OCI-LY7 (cell line): Measurements from ENCODE around the gene RGPD3.

Experiments
- CTCF ChIP-seq: fragments of 200-600 bp; sonication (generic); conservative IDR thresholded peaks from 2 replicates; pipeline ENCODE4 v1.5.1; 2014; ENCODE audit warnings: mild to moderate bottlenecking, antibody characterized with exemption, low read length, moderate library complexity, mixed read lengths
- EZH2phosphoT487 ChIP-seq: fragments of 200-600 bp; sonication (generic); IDR thresholded peaks from 2 replicates; pipeline ENCODE4 v1.6.1; 2018; ENCODE audit warnings: low read depth, borderline replicate concordance, mild to moderate bottlenecking, mixed run types, antibody characterized with exemption, low read length, moderate library complexity, mixed read lengths

- TF ChIP-seq CTCF, result no peak
- no peak for TF ChIP-seq EZH2phosphoT487
Measured at GRCh38 chr2:106517329-106517728, 49.1 kb upstream of the RGPD3 start.
